HCT116 (cell line): Measurements from ENCODE around the gene FFAR1. TPM values are rescaled to one million over a fixed set of nuclear protein-coding genes. Genes with fewer than 3 reads are reported as not detected.

ENCODE experiments used
- ATAC-seq: fragments of 200-7000 bp; cut with Tn5 transposase; 2 replicates; pipeline ENCODE4 v1.9.1; 2020; ENCODE audit warnings: mild to moderate bottlenecking, moderate library complexity
- BruUV-seq: library from RNA; stranded (reverse); fragments of 400-500 nt; replicated peaks from 2 replicates; lab custom pipeline; 2021; lab: Mats Ljungman, UMichigan
- CTCF ChIA-PET: fragments of 300-600 bp; sonication (Branson Sonifier 250); formaldehyde crosslinking; loops from one replicate; lab custom pipeline; 2021; ENCODE audit warnings: antibody characterized with exemption; lab: Charles Lee
- POLR2A ChIA-PET: fragments of 300-600, 350-600 bp; sonication (Branson Sonifier 250); formaldehyde crosslinking; loops from one replicate; lab custom pipeline; 2021; ENCODE audit warnings: antibody characterized with exemption; lab: Charles Lee
- RAD21 ChIA-PET, 2 experiments: fragments of 300-600 bp; sonication (Branson Sonifier 250); formaldehyde crosslinking; loops; one replicate each; lab custom pipeline; 2023; ENCODE audit warnings: low total read pairs in 2 of 2; ENCODE audit not compliant: uncharacterized antibody in 2 of 2, unreplicated experiment in 2 of 2, low non-redundant PET in 1 of 2; lab: Charles Lee
- DNase-seq: peaks from one replicate; pipeline ENCODE4 v3.0.0-alpha.2; 2010; ENCODE audit warnings: low read depth, low spot score
- H2AFZ ChIP-seq: fragments of 200-600 bp; shearing (Covaris generic), sonication (generic); 2 replicates; pipeline ENCODE4 v1.6.1; 2017; ENCODE audit warnings: low read depth, mixed run types, mixed read lengths, antibody characterized with exemption, low read length; ENCODE audit not compliant: poor library complexity, severe bottlenecking
- H3K27ac ChIP-seq: 2 replicates; pipeline ENCODE4 v1.5.1; 2012; ENCODE audit warnings: low read depth, low read length
- H3K27me3 ChIP-seq: fragments of 200-600 bp; sonication (generic); 2 replicates; pipeline ENCODE4 v1.6.1; 2016; ENCODE audit warnings: mixed run types, low read length, mixed read lengths; ENCODE audit not compliant: insufficient read depth
- H3K36me3 ChIP-seq, 2 experiments: fragments of 200-500 bp in 1 of 2; fragments of 200-600 bp in 1 of 2; sonication (Bioruptor generic) in 1 of 2; sonication (generic) in 1 of 2; 2 replicates each; pipeline versions ENCODE4 v1.5.1 to v1.6.1; 2014 to 2016; ENCODE audit warnings: low read length in 2 of 2, inconsistent platforms in 1 of 2, mixed read lengths in 1 of 2, mixed run types in 1 of 2; ENCODE audit not compliant: insufficient read depth in 2 of 2, control insufficient read depth in 1 of 2
- H3K4me1 ChIP-seq, 2 experiments: fragments of 200-600 bp in 1 of 2; sonication (generic) in 1 of 2; 2 replicates each; pipeline versions ENCODE4 v1.5.1 to v1.6.1; 2012 to 2017; ENCODE audit warnings: low read length in 2 of 2, inconsistent platforms in 1 of 2, mild to moderate bottlenecking in 1 of 2, mixed read lengths in 1 of 2, mixed run types in 1 of 2, moderate library complexity in 1 of 2; ENCODE audit not compliant: insufficient read depth in 2 of 2, control insufficient read depth in 1 of 2
- H3K4me2 ChIP-seq: fragments of 200-600 bp; sonication (generic); 2 replicates; pipeline ENCODE4 v1.6.1; 2017; ENCODE audit warnings: mixed run types, low read length, mixed read lengths
- H3K4me3 ChIP-seq, 2 experiments: fragments of 200-600 bp in 1 of 2; sonication (generic) in 1 of 2; replicated peaks in 1 of 2; 2 replicates each; pipeline ENCODE4 v1.5.1; 2011 to 2016; ENCODE audit warnings: low read length in 2 of 2, control low read depth in 1 of 2, low read depth in 1 of 2, mild to moderate bottlenecking in 1 of 2, mixed read lengths in 1 of 2, mixed run types in 1 of 2
- H3K79me2 ChIP-seq: fragments of 200-600 bp; sonication (generic); 2 replicates; pipeline ENCODE4 v1.6.1; 2017; ENCODE audit warnings: mild to moderate bottlenecking, mixed run types, low read length, moderate library complexity, mixed read lengths; ENCODE audit not compliant: insufficient read depth
- H3K9ac ChIP-seq: fragments of 200-600 bp; sonication (generic); 2 replicates; pipeline ENCODE4 v1.6.1; 2016; ENCODE audit warnings: low read length, mixed read lengths
- H3K9me2 ChIP-seq: fragments of 200-600 bp; sonication (generic), shearing (Covaris generic); 2 replicates; pipeline ENCODE4 v1.6.1; 2017; ENCODE audit warnings: mixed run types, mild to moderate bottlenecking, moderate library complexity; ENCODE audit not compliant: insufficient read depth
- H3K9me3 ChIP-seq, 2 experiments: fragments of 200-500 bp in 1 of 2; fragments of 200-600 bp in 1 of 2; sonication (Bioruptor generic) in 1 of 2; sonication (generic) in 1 of 2; 2 replicates each; pipeline ENCODE4 v1.6.1; 2014 to 2017; ENCODE audit warnings: low read length in 2 of 2, mixed read lengths in 2 of 2, inconsistent platforms in 1 of 2, low read depth in 1 of 2, mild to moderate bottlenecking in 1 of 2, mixed run types in 1 of 2, moderate library complexity in 1 of 2; ENCODE audit not compliant: control insufficient read depth in 1 of 2, insufficient read depth in 1 of 2
- H4K20me1 ChIP-seq: fragments of 200-600 bp; sonication (generic), shearing (Covaris generic); 2 replicates; pipeline ENCODE4 v1.6.1; 2017; ENCODE audit warnings: mixed run types, mild to moderate bottlenecking, moderate library complexity; ENCODE audit not compliant: insufficient read depth
- CBX3 ChIP-seq: IDR thresholded peaks from 2 replicates; pipeline ENCODE4 v1.6.1; 2012; ENCODE audit warnings: low read depth
- CEBPB ChIP-seq: IDR thresholded peaks from 2 replicates; pipeline ENCODE4 v1.6.1; 2012; ENCODE audit warnings: low read depth
- ELF1 ChIP-seq: IDR thresholded peaks from 2 replicates; pipeline ENCODE4 v1.6.1; 2012; ENCODE audit warnings: low read depth, borderline replicate concordance
- FOSL1 ChIP-seq: IDR thresholded peaks from 2 replicates; pipeline ENCODE4 v1.6.1; 2012; ENCODE audit warnings: low read depth
- JUND ChIP-seq: IDR thresholded peaks from 2 replicates; pipeline ENCODE4 v1.6.1; 2012
- POLR2AphosphoS5 ChIP-seq: IDR thresholded peaks from 2 replicates; pipeline ENCODE4 v1.6.1; 2011; ENCODE audit warnings: mild to moderate bottlenecking, low read depth, low read length, moderate library complexity
- RAD21 ChIP-seq: IDR thresholded peaks from 2 replicates; pipeline ENCODE4 v1.6.1; 2012; ENCODE audit warnings: low read depth, mild to moderate bottlenecking
- SIN3A ChIP-seq: IDR thresholded peaks from 2 replicates; pipeline ENCODE4 v1.6.1; 2012; ENCODE audit warnings: low read depth
- SP1 ChIP-seq: IDR thresholded peaks from 2 replicates; pipeline ENCODE4 v1.6.1; 2012; ENCODE audit warnings: low read depth
- SRF ChIP-seq: IDR thresholded peaks from 2 replicates; pipeline ENCODE4 v1.6.1; 2012; ENCODE audit warnings: low read depth
- TCF7L2 ChIP-seq: IDR thresholded peaks from 2 replicates; pipeline ENCODE4 v1.7.0; 2011; ENCODE audit warnings: borderline replicate concordance, inconsistent platforms; ENCODE audit not compliant: insufficient read depth, insufficient read length; ENCODE audit errors: extremely low read depth
- YY1 ChIP-seq: IDR thresholded peaks from 2 replicates; pipeline ENCODE4 v1.6.1; 2011; ENCODE audit warnings: low read length, low read depth, moderate library complexity, mild to moderate bottlenecking; ENCODE audit not compliant: insufficient replicate concordance; ENCODE audit errors: extremely low read depth
- ZFX ChIP-seq: fragments of 450-650 bp; IDR thresholded peaks from 2 replicates; pipeline ENCODE4 v1.6.1; 2017
- intact Hi-C: fragments of 100-400 bp; cut with micrococcal nuclease; formaldehyde crosslinking; loops from 2 replicates; pipeline ENCODE4 v1.10.0; 2022
- total RNA-seq: library from RNA; stranded (reverse); gene quantifications from one replicate; pipeline ENCODE4 v1.2.1, GENCODE V29; 2021; ENCODE audit not compliant: unreplicated experiment
- TF ChIP-seq, protein P1 (sequence below), 3 experiments: fragments of 200-600 bp in 1 of 3; sonication (generic) in 1 of 3; IDR thresholded peaks in 2 of 3; conservative IDR thresholded peaks in 1 of 3; 2 replicates each; pipeline ENCODE4 v1.5.1; 2012 to 2017; ENCODE audit warnings: low read depth in 2 of 3, low read length in 2 of 3, antibody characterized with exemption in 1 of 3, borderline replicate concordance in 1 of 3, control low read depth in 1 of 3, mild to moderate bottlenecking in 1 of 3, mixed read lengths in 1 of 3, mixed run types in 1 of 3, moderate library complexity in 1 of 3; ENCODE audit not compliant: insufficient read depth in 1 of 3

Gene FFAR1
- total RNA-seq, 1 experiment from 2014 or later, result not detected

GRCh38 chr19:35368378-35368777 is 20.7 kb downstream of the FFAR1 start:
- ChIA-PET POLR2A (no interaction called here), CTCF (no interaction called here), RAD21 (no interaction called here)
- Histone ChIP-seq H3K4me2 (no peak overlapping the region), H3K4me3 (no peak overlapping the region), H4K20me1 (no peaks in the 10 kb centered on the region), H2AFZ (no peak overlapping the region), H3K27ac (no peak overlapping the region), H3K27me3 (peaks cover 5% of the 10 kb centered on the region), H3K4me1 (no peaks in the 10 kb centered on the region), H3K79me2 (no peaks in the 10 kb centered on the region), H3K36me3 (no peaks in the 10 kb centered on the region), H3K9me2 (no peaks in the 10 kb centered on the region), H3K9me3 (no peaks in the 10 kb centered on the region), H3K9ac (no peak overlapping the region)
- BruUV-seq, result no TSS peak
- DNase-seq (no peak), ATAC-seq (no peak)
- TF ChIP-seq, protein P1, sequence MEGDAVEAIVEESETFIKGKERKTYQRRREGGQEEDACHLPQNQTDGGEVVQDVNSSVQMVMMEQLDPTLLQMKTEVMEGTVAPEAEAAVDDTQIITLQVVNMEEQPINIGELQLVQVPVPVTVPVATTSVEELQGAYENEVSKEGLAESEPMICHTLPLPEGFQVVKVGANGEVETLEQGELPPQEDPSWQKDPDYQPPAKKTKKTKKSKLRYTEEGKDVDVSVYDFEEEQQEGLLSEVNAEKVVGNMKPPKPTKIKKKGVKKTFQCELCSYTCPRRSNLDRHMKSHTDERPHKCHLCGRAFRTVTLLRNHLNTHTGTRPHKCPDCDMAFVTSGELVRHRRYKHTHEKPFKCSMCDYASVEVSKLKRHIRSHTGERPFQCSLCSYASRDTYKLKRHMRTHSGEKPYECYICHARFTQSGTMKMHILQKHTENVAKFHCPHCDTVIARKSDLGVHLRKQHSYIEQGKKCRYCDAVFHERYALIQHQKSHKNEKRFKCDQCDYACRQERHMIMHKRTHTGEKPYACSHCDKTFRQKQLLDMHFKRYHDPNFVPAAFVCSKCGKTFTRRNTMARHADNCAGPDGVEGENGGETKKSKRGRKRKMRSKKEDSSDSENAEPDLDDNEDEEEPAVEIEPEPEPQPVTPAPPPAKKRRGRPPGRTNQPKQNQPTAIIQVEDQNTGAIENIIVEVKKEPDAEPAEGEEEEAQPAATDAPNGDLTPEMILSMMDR (IDR thresholded peaks at IDR 0.05 in 2 of 3, conservative IDR thresholded peaks at IDR 0.05 in 1 of 3; ENCODE audit: borderline replicate concordance in 1 of 3, insufficient read depth in 1 of 3, low read depth in 2 of 3, low read length in 2 of 3), result no peak
- no peak for TF ChIP-seq YY1
- no peak for TF ChIP-seq SIN3A
- no peak for TF ChIP-seq SRF
- intact Hi-C loops, result no loop called here

DNA sequence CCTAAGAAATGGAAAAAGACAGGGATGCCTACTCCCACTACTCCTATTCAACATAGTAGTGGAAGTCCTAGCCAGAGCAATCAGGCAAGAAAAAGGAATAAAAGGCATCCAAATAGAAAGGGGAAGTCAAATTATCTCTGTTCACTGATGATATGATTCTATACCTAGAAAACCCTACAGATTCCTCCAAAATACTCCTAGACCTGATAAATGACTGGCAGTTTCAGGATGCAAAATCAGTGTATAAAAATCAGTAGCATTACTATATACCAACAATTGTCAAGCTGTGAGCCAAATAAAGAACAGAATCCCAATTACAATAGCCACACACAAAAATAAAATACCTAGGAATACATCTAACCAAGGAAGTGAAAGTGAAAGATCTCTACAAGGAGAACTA is 21.8 kb downstream of the FFAR1 start:
- H3K9me3 ChIP-seq, result no peaks in the 10 kb centered on the region
- BruUV-seq, result no TSS peak
- ChIA-PET POLR2A (no interaction called here), RAD21 (no interaction called here), CTCF (no interaction called here)
- intact Hi-C loops, result no loop called here
- H3K27ac ChIP-seq, result no peak overlapping the region
- peaks cover 8% of the 10 kb centered on the region for H3K27me3 ChIP-seq
- no peaks in the 10 kb centered on the region for H3K36me3 ChIP-seq
- H3K4me1 ChIP-seq, result peaks cover 0 to under 1% of the 10 kb centered on the region in 2 experiments; a peak in 1 of 4 replicates
- no peaks in the 10 kb centered on the region for H3K9me2 ChIP-seq
- H2AFZ ChIP-seq, result no peak overlapping the region
- no peak for DNase-seq
- no peaks in the 10 kb centered on the region for H3K79me2 ChIP-seq
- H4K20me1 ChIP-seq, result no peaks in the 10 kb centered on the region
- no peak overlapping the region for H3K9ac ChIP-seq
- H3K4me2 ChIP-seq, result no peak overlapping the region
- ATAC-seq, result no peak
- no peak for TF ChIP-seq CBX3
- TF ChIP-seq TCF7L2, result no peak
- TF ChIP-seq ZFX, result no peak
- no peak for TF ChIP-seq ELF1
- no peak for TF ChIP-seq JUND
- TF ChIP-seq FOSL1, result no peak
- no peak for TF ChIP-seq SP1
- TF ChIP-seq RAD21, result no peak
- TF ChIP-seq POLR2AphosphoS5, result no peak
- no peak for TF ChIP-seq CEBPB
- H3K4me3 ChIP-seq, result no peak overlapping the region
